ENCODE data around the gene ATP10A.

GRCh38 chr15:25683415-25683814 lies 179.7 kb downstream of the ATP10A start:
- TF ChIP-seq POLR2AphosphoS5 (IDR thresholded peaks at IDR 0.05) (no peak), CTCF (IDR thresholded peaks at IDR 0.05) (no peak), POLR2A (IDR thresholded peaks at IDR 0.05) (no peak)

Data from stomach (tissue), 4 donors.